ENCODE results near the gene TMEM219. TPM values are rescaled to one million over a fixed set of nuclear protein-coding genes. Genes with fewer than 3 reads are reported as not detected.
A peak's percentile ranks its signal among the peaks of the same experiment; 100 is the strongest.

The TMEM219 gene
- total and polyA plus RNA-seq, 9 of the 15 experiments (the other 6 are each of a cell fraction or from before 2014, with no cell fraction given) = 35.3 to 62.8 (median 55.5) TPM

GRCh38 chr16:29926711-29927052 is 35.2 kb upstream of the TMEM219 start (continued):
- TF ChIP-seq USF1 (CRISPR knock-in tag; IDR thresholded peaks at IDR 0.05) = no peak
- TF ChIP-seq SIN3B (IDR thresholded peaks at IDR 0.05; ENCODE audit: low read depth) = no peak
- TF ChIP-seq AFF1 (IDR thresholded peaks at IDR 0.05; ENCODE audit: low read depth in 1 of 2, partially characterized antibody in 2 of 2) = peak in 1 of 2 experiments; percentile 11
- no peak for TF ChIP-seq HIVEP1 (CRISPR knock-in tag; IDR thresholded peaks at IDR 0.05)
- TF ChIP-seq ZNF316 (IDR thresholded peaks at IDR 0.05) = no peak
- TF ChIP-seq COPS2 (conservative IDR thresholded peaks at IDR 0.05) = no peak
- no peak for TF ChIP-seq FOXK1 (CRISPR knock-in tag; IDR thresholded peaks at IDR 0.05; ENCODE audit: borderline replicate concordance)
- TF ChIP-seq FIP1L1 (IDR thresholded peaks at IDR 0.05; ENCODE audit: low read depth, low read length, poor library complexity, severe bottlenecking) = no peak
- TF ChIP-seq PCBP1 (IDR thresholded peaks at IDR 0.05; ENCODE audit: low read depth, low read length, poor library complexity, severe bottlenecking) = no peak
- TF ChIP-seq ZMIZ1 (IDR thresholded peaks at IDR 0.05; ENCODE audit: low read depth in 2 of 2, low read length in 2 of 2) = no peak
- 0 out of 2 replicates have a peak, but pooled peaks have one; percentile 18 for TF ChIP-seq DPF2 (IDR thresholded peaks at IDR 0.05)
